Fibroblast of lung (primary cell): ENCODE results near the gene PPARG.

ENCODE experiments used
- EZH2 ChIP-seq: IDR thresholded peaks from 2 replicates; pipeline ENCODE4 v1.5.1; 2012; ENCODE audit warnings: low read length, control low read depth, mild to moderate bottlenecking; ENCODE audit errors: missing control alignments
- TF ChIP-seq, protein P1 (sequence below), 2 donors: IDR thresholded peaks in 1 of 2; conservative IDR thresholded peaks in 1 of 2; 1 replicate in 1 of 2; 2 replicates in 1 of 2; pipeline ENCODE4 v1.5.1; 2011 to 2012; ENCODE audit warnings: low read length in 2 of 2, control low read depth in 1 of 2, inconsistent platforms in 1 of 2, low read depth in 1 of 2, mild to moderate bottlenecking in 1 of 2

DNA sequence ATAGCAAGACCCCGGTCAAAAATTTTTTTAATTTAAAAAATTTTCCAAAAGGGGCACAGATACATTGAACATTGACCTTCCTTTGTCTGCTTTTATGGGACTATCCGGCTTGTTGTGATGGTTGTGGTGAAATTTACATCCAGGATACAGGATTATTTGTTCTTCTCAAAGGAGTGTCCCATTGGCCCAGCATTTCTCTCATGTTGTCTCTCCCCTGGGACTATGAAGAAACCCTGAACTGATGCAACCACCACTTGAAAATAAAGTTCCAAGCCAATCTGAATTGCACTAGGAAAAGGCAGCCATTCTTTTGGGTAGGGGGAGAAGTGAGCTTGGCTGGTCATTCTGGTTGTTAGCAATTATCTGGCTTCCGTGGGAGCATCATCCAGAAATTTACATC is 58.4 kb downstream of the PPARG start:
- TF ChIP-seq, protein P1, sequence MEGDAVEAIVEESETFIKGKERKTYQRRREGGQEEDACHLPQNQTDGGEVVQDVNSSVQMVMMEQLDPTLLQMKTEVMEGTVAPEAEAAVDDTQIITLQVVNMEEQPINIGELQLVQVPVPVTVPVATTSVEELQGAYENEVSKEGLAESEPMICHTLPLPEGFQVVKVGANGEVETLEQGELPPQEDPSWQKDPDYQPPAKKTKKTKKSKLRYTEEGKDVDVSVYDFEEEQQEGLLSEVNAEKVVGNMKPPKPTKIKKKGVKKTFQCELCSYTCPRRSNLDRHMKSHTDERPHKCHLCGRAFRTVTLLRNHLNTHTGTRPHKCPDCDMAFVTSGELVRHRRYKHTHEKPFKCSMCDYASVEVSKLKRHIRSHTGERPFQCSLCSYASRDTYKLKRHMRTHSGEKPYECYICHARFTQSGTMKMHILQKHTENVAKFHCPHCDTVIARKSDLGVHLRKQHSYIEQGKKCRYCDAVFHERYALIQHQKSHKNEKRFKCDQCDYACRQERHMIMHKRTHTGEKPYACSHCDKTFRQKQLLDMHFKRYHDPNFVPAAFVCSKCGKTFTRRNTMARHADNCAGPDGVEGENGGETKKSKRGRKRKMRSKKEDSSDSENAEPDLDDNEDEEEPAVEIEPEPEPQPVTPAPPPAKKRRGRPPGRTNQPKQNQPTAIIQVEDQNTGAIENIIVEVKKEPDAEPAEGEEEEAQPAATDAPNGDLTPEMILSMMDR (conservative IDR thresholded peaks at IDR 0.05 in 1 of 2, IDR thresholded peaks at IDR 0.05 in 1 of 2; ENCODE audit: low read depth in 1 of 2, low read length in 2 of 2) = no peak
- no peak for TF ChIP-seq EZH2
